ENCODE measurements around the gene CTSE. TPM values are rescaled to one million over a fixed set of nuclear protein-coding genes. Genes with fewer than 3 reads are reported as not detected.

The CTSE gene
- total and polyA plus RNA-seq, 2 of the 13 experiments (the other 11 are each of a cell fraction or from before 2014, with no cell fraction given): 0.50 to 0.69 TPM

DNA sequence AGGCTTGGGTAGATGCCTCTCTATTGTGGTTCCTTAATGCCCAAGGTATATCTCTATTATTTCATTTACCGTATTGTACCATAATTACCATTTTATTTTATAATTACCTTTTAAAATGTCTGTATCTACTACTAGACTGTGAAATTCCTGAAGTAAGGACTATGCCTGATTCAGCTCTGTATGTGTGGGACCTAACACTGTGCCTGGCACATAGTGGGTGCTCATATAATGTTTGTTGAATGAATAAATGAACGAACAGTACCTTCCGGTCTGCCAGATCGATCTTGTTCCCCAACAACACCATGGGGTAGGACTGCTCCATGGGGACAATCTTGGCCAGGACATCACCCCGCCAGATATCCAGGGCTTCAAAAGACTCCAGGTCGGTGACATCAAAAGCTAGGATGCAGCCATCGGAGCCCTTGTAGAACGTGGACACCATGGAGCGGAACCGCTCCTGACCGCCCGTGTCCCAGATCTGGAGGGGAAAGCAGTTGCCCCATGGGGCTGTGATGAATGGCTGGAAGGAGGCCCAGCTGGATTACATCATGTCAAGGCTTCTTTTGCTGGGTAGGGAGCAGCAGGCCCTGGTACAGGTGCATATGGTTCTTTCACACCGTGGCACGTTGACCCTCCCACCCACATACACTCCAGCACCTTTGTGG, 31.3 kb downstream of the CTSE start:
- Histone ChIP-seq H2AFZ (ENCODE audit: low read length) (no peak overlapping the region), H3K4me3 (replicated peaks in 1 of 3; ENCODE audit: insufficient read depth in 1 of 3, low read depth in 2 of 3, low read length in 3 of 3) (no peak overlapping the region), H3K27me3 (ENCODE audit: control insufficient read depth in 1 of 2, insufficient read depth in 2 of 2, low read length in 2 of 2) (peaks cover 0 to 9% of the 10 kb centered on the region in 2 experiments; a peak in 2 of 5 replicates), H3K79me2 (ENCODE audit: insufficient read depth, low read length) (no peaks in the 10 kb centered on the region), H3K4me2 (ENCODE audit: low read depth, low read length) (no peak overlapping the region), H3K36me3 (replicated peaks in 1 of 2; ENCODE audit: control insufficient read depth in 1 of 2, insufficient read depth in 2 of 2, low read length in 2 of 2) (no peaks in the 10 kb centered on the region), H3K27ac (ENCODE audit: extremely low read length, insufficient read depth, low read length) (no peak overlapping the region), H3K9me3 (ENCODE audit: low read length) (no peaks in the 10 kb centered on the region), H4K20me1 (ENCODE audit: insufficient read depth, low read length) (no peaks in the 10 kb centered on the region), H3K9ac (ENCODE audit: insufficient read depth, low read depth, low read length) (no peak overlapping the region), H3K4me1 (ENCODE audit: insufficient read depth, low read length) (no peaks in the 10 kb centered on the region)
- no peak for ATAC-seq
- CTCF ChIA-PET (ENCODE audit: low intra/inter-chr PET ratio, low total read pairs): no interaction called here
- TF ChIP-seq PRPF4 (IDR thresholded peaks at IDR 0.05; ENCODE audit: low read depth, low read length, poor library complexity, severe bottlenecking) (no peak), NCOA2 (CRISPR knock-in tag; IDR thresholded peaks at IDR 0.05) (no peak)
- intact Hi-C loops (cut with micrococcal nuclease; ENCODE audit: unreplicated experiment): no loop called here
- in situ Hi-C loops (cut with HindIII; ENCODE audit: extremely low pct_ligation_motif_present, low pct_unique_long_range_greater_than_20kb): no loop called here
- no peak for FAIRE-seq
- POLR2A ChIA-PET: no interaction called here
- 75% methylated on average over 14 of the region's 14 CpGs for WGBS (ENCODE audit: low lambda C conversion rate)
- no peak for DNase-seq (ENCODE audit: low spot score)
- BruUV-seq (replicated peaks): no TSS peak

GRCh38 chr1:205991237-205991636, 32.5 kb downstream of the CTSE start:
- no peak for TF ChIP-seq ZNF256 (CRISPR knock-in tag; conservative IDR thresholded peaks at IDR 0.05)
- TF ChIP-seq ZNF556 (CRISPR knock-in tag; IDR thresholded peaks at IDR 0.05; ENCODE audit: borderline replicate concordance): no peak
- no peak for TF ChIP-seq TEF (CRISPR knock-in tag; IDR thresholded peaks at IDR 0.05)
- TF ChIP-seq TRIM24 (CRISPR knock-in tag; IDR thresholded peaks at IDR 0.05): no peak
- no peak for TF ChIP-seq ZNF780A (CRISPR knock-in tag; IDR thresholded peaks at IDR 0.05)
- no peak for TF ChIP-seq ZNF850 (CRISPR knock-in tag; conservative IDR thresholded peaks at IDR 0.05)
- no peak for TF ChIP-seq HNF4G (IDR thresholded peaks at IDR 0.05; ENCODE audit: borderline replicate concordance, low read depth, low read length)
- no peak for TF ChIP-seq HNF4G (CRISPR knock-in tag; IDR thresholded peaks at IDR 0.05; ENCODE audit: borderline replicate concordance, low read depth)
- TF ChIP-seq, protein P1, sequence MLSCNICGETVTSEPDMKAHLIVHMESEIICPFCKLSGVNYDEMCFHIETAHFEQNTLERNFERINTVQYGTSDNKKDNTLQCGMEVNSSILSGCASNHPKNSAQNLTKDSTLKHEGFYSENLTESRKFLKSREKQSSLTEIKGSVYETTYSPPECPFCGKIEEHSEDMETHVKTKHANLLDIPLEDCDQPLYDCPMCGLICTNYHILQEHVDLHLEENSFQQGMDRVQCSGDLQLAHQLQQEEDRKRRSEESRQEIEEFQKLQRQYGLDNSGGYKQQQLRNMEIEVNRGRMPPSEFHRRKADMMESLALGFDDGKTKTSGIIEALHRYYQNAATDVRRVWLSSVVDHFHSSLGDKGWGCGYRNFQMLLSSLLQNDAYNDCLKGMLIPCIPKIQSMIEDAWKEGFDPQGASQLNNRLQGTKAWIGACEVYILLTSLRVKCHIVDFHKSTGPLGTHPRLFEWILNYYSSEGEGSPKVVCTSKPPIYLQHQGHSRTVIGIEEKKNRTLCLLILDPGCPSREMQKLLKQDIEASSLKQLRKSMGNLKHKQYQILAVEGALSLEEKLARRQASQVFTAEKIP (CRISPR knock-in tag; IDR thresholded peaks at IDR 0.05; ENCODE audit: borderline replicate concordance): no peak
- no peak for TF ChIP-seq WIZ (CRISPR knock-in tag; IDR thresholded peaks at IDR 0.05)
- no peak for TF ChIP-seq GABPA (IDR thresholded peaks at IDR 0.05; ENCODE audit: low read depth, low read length)
- TF ChIP-seq GABPA (CRISPR knock-in tag; IDR thresholded peaks at IDR 0.05; ENCODE audit: low read depth): no peak
- no peak for TF ChIP-seq ATF7 (IDR thresholded peaks at IDR 0.05)
- no peak for TF ChIP-seq ATF7 (CRISPR knock-in tag; IDR thresholded peaks at IDR 0.05)
- no peak for TF ChIP-seq ZNF660 (CRISPR knock-in tag; IDR thresholded peaks at IDR 0.05; ENCODE audit: borderline replicate concordance, low read depth)
- TF ChIP-seq SP5 (CRISPR knock-in tag; IDR thresholded peaks at IDR 0.05; ENCODE audit: borderline replicate concordance, low read depth): no peak

More at GRCh38 chr1:205991237-205991636, 32.5 kb downstream of the CTSE start:
- Histone ChIP-seq H4K20me1 (ENCODE audit: insufficient read depth, low read length) (no peaks in the 10 kb centered on the region), H2AFZ (ENCODE audit: low read length) (no peak overlapping the region), H3K9me3 (ENCODE audit: low read length) (no peaks in the 10 kb centered on the region), H3K27ac (ENCODE audit: extremely low read length, insufficient read depth, low read length) (no peak overlapping the region), H3K36me3 (replicated peaks in 1 of 2; ENCODE audit: control insufficient read depth in 1 of 2, insufficient read depth in 2 of 2, low read length in 2 of 2) (no peaks in the 10 kb centered on the region), H3K27me3 (ENCODE audit: control insufficient read depth in 1 of 2, insufficient read depth in 2 of 2, low read length in 2 of 2) (peaks cover 0 to 9% of the 10 kb centered on the region in 2 experiments; a peak in 2 of 5 replicates), H3K4me2 (ENCODE audit: low read depth, low read length) (no peak overlapping the region), H3K4me3 (replicated peaks in 1 of 3; ENCODE audit: insufficient read depth in 1 of 3, low read depth in 2 of 3, low read length in 3 of 3) (no peak overlapping the region), H3K9ac (ENCODE audit: insufficient read depth, low read depth, low read length) (no peak overlapping the region), H3K79me2 (ENCODE audit: insufficient read depth, low read length) (no peaks in the 10 kb centered on the region), H3K4me1 (ENCODE audit: insufficient read depth, low read length) (no peaks in the 10 kb centered on the region)
- intact Hi-C loops (cut with micrococcal nuclease; ENCODE audit: unreplicated experiment) (no loop called here), in situ Hi-C loops (cut with HindIII; ENCODE audit: extremely low pct_ligation_motif_present, low pct_unique_long_range_greater_than_20kb) (no loop called here)
- ATAC-seq (no peak), FAIRE-seq (no peak), DNase-seq (ENCODE audit: low spot score) (no peak)
- CTCF ChIA-PET (ENCODE audit: low intra/inter-chr PET ratio, low total read pairs): no interaction called here
- 35% methylated on average over 4 of the region's 4 CpGs for WGBS (ENCODE audit: low lambda C conversion rate)
- POLR2A ChIA-PET: no interaction called here
- no TSS peak for BruUV-seq (replicated peaks)

Data from HepG2 (cell line).